ENCODE measurements around the gene TMC4.

DNA sequence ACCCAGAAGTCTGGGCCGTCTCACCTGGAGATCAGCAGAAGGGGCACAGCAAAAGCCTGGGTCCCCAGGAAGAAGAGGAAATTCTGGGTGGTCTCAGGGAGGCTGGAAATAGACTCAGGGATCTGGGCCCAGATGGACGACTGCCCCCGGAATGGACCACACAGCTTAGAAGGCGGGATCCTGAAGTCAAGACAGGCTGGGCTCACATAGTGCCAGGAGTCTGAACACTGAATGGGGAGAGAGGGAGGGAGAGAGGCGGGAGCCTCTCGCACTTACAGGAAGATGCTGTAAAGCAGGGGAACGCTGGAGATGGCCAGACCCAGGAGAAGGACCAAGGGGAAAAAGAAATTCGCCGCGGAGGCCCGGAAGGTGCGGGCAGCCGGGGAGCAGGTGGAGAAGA, 12.1 kb downstream of the TMC4 start:
- no peak for TF ChIP-seq EZH2 (IDR thresholded peaks at IDR 0.05; ENCODE audit: low read length, missing control alignments)
- TF ChIP-seq CTCF (conservative IDR thresholded peaks at IDR 0.05 in 1 of 2, IDR thresholded peaks at IDR 0.05 in 1 of 2; ENCODE audit: low read depth in 1 of 2, low read length in 2 of 2), result no peak
